ENCODE results near the gene CHD1.
A peak's percentile ranks its signal among the peaks of the same experiment; 100 is the strongest.

Gene CHD1

DNA sequence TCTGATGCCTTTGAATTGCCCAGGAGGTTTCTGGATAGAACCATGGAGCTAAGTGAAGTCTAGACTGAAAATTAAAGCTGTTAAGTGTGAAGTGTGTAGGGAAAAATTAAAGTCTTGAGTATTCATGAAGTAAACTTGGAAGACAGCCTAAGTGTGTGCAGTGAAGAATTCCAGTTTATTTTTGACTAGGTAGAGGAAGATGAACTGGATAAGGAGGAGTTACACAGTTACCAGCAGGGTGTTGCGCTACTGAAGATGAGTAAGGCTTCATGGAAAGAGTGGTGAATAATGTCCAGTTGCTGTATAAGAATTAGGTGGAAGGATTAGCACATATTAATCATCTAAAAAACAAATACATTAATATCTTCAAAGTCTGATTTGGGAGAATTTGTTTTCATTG is 5.7 kb upstream of the CHD1 start:
- DNase-seq = no peak

DNA sequence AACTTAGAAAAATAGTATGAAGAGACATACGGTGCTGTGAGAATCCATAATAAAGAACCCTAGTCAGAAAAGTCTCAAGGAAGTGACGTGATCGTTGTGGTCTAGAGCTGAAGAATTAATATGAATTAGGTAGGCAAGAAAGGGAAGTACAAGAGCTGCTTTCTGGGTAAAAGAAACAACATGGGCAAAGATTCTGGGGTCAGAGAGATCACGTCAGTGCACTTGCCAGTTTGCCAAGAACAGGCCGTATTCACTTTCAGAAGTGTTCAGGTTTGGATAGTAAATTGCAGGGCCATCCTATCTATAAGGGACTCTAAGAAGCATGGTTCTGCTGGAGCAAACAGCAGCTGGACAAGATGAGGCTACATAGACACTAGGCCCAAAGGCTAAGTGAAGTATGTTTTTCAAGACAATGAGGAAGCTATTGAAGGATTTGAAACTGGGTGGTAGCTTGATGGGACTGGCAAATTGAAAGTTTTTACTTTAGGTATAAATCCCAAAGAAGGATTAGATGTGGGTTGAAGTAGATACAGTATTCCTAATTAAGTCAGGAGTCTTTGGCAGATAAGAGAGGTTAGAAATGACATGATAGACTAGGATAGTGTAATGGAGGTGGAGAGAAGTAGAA is 4.8 kb upstream of the CHD1 start:
- DNase-seq = no peak

DNA sequence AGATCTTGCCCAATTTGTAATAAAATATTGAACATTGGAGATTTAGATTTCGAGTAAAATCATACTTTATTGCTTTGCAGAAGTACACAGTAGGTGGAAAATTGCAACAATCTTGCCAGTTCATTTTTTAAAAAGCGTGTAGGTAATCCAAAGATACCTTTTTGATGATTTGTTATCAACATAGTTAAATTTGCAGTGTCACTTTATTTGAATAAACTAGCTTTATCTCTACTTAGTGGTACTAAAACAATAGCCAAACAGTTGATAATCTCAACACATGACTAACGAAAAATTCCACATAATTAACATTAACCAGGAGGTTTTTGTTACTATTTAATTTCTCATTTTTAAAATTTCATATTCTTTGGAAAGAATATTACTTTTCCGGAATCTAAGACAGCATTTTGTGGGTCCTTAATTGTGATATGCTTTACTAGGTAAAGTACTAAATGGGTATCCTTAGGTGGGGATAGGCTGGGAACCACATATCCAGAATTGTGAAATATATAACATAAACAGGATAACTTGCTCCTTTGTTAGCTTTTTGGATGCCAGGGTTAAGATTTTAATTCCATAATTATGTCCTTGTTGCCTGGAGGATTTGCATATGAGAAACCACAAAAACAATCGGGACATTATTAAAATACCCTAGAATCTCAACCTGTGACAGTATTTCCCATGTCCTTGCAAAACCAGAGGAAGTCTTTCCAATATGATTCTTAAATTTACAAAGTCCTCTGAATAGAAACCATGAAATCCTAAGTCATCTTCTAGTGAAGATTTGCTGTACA is 2.4 kb upstream of the CHD1 start:
- no peak for DNase-seq

GRCh38 chr5:98929710-98930298 is 997 bp upstream of the CHD1 start:
- DNase-seq = no peak

DNA sequence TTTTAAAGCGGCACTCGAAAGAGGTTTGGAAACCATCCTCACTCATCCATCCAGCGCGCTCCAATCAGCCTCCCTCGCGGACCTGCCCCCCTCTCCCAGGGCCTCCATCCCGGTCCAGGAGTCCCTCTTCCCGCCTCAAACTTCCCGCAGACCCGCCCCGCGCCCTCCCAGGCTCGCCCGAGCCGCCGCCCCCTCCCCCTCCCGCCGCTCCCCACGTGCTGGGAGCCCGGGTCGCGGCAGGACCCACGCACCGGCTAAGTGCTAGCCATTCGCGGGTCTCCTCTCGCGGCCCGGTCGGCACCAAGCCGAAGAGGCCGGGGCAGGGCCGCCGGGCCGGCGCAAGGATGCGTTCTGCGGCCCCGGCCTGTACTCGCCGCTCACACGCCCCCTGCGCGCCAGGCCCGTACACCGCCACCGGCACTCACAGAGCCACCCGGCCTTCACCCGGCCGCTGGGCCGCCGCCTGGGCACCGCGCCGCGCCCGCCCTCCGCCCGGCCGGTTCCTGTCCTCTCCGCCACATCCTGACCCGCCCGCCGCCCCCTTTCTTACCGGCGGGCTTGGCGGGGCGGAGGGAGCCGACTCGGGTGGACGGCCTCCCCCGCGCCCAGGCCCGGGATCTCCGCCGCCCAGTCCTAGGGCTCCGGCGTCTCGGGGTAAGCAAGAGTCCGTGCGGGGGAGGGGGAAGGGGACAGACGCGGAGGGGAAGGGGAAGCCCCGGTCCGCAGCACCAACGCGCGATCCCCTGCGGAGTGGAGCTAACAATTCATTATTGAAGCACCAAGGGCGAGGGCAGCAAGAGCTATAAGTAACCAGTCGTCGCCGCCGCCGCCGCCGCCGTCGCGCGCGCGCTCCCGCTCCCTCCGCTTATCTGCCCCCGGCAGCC is 576 bp downstream of the CHD1 start:
- DNase-seq = peak; percentile 92

- peak; percentile 67 for DNase-seq
Observed at GRCh38 chr5:98927242-98927988, 1.4 kb downstream of the CHD1 start.

GRCh38 chr5:98923966-98924365 is 4.8 kb downstream of the CHD1 start:
- no peak for DNase-seq

- DNase-seq = no peak
Observed at GRCh38 chr5:98921947-98922505, 6.8 kb downstream of the CHD1 start.

GRCh38 chr5:98917433-98917832 is 11.4 kb downstream of the CHD1 start:
- DNase-seq = no peak

- DNase-seq = no peak
Observed at GRCh38 chr5:98916540-98916939, 12.3 kb downstream of the CHD1 start.

DNA sequence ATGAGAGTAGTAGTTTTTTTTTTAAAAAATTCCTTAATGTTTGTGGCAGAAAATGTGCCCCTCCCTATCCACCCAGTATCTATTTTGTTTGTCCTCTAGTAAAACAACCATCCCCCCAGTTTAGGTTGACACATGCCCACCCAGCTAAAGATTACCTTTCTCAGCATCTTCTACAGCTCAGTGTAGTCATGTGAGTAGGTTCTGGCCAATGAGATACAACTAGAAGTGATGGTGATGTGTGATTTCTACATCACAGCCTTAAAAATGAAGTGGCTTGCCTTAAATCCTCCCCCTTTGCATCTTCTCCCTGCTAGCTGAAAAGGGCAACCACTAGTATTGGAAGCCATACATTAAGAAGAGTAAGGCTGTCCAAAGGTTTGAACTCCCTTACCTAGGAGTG is 14.9 kb downstream of the CHD1 start:
- no peak for DNase-seq

DNA sequence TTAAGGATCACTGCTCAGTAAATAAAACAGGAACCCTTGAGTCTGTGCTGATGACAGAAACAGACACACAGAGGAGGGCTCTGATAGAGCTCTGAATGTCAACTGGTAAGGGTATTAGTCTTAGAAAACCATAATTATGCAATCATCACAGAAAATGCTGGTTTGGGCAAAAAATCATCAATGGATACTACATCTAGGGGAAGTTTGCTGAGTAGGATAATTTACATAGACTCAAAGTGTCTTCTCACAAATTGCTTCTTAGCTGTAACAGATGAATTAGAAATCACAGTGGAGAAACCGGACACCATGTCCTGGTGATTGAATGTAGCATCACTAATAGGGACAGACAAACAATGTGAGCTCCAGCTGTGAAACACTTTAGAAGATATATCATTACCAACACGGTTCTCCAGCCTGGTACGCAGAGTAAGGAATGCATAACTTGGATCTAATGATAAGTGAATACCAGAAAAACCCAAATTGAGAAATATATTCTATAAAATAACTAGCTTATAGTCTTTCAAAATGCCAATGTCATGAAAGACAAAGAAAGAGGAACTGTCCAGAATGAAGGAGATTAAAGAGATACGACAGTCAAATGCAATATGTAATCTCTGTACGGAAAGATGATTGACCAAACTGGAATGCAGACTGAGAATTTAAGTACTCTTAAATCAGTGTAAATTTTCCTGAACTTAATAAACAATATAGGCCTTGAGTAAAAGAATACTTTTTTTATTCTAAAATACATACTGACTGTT is 17.3 kb downstream of the CHD1 start:
- no peak for DNase-seq

DNA sequence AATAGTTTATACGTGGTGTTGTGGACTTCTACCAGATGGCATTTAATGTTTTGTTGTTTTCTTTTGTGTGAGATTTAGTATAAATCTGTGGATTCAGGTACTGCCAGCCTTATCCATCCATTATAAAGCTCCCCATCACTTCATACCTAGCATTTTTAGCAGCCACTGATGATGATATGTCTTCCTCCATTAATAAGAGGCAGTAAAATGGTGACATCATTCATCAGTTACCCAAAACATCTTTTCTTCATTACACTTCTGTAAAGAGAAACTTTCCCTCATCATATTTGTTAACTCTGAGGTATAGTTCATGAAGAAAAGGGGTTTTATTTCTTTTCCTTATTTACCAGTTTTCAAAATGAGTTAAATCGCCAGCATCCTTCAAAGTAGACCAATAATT is 19.4 kb downstream of the CHD1 start:
- DNase-seq = no peak

DNA sequence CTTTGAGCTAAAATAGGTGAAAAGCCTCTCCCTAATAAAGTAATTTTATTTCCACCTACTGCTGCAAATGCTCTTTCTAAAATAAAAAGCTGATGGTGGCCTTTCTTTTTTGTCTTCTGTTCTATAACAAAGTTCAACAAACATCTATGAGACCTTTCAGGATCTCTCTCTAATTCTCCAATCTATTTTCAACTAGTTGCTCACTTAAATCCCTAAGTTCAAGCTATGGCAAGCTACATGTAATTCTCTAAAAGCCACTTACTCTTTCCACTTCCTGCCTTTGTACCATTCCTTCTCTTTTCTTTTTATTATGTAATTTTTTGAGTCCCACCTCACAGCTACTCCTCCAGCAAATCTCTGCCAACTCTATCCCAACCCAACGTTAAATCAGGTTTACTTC is 20.9 kb downstream of the CHD1 start:
- no peak for DNase-seq

DNA sequence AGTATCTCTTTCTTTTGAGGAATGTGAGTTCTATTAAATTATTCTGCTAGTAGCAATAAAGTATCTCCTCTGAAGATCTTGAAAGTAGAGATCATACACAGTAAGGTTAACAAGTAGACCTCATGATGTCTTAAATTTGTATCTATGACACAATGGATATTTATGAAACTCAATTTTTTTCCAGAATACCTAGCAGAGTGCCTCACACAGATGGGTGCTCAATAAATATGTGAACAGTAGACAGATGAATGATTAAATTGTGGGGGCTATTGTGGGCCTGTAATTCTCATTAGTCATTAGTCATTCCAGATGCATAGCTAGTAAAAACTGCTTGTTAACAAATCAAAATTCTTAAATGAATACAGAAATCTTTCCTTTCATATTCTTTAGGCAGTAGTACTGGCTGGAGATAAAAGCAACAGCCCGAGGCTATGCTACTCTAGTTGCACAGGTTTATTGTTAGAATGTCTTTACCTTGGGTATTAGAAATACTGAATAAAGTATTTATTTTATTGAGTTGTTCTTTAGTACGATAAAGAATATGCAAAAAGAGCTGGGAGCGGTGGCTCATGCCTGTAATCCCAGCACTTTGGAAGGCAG is 22.0 kb downstream of the CHD1 start:
- no peak for DNase-seq

DNA sequence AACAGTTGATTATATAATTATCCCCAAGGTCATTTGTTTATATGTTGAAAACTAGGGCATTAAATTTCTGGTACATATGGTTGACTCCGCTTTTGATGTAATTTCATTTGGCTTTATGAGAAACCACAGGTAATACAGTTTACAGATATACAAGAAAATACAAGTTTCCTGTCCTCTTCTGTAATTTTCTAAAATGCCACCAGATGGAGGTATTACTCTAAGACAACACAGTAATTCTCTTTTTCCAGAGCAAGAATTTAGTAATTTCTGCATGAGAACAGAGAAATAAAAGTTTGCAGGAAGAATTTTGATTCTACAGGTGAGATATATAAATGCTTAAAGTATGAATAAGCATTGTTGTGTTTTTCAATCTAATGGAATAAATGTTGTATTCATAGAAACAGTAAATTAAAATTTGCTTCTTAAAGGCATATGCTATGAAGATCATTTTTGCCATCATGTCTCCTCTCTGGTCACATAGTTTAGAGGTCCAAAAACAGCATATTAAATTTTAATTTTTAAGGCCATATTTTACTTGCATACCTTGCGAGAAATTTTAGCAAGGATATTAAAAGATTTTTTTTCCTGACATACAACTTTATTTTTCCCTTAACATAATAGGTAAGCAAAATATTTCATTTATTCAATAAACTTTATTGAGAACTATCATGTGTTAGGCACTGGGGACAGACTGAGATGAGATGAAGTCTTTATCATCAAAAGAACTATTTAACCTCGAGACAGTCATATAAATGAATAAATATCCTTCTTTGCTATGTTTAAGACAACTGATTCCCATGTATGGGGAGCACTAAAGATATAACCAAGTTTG is 22.7 kb downstream of the CHD1 start:
- DNase-seq = no peak

- no peak for DNase-seq
Observed at GRCh38 chr5:98904780-98905179, 24.0 kb downstream of the CHD1 start.

DNA sequence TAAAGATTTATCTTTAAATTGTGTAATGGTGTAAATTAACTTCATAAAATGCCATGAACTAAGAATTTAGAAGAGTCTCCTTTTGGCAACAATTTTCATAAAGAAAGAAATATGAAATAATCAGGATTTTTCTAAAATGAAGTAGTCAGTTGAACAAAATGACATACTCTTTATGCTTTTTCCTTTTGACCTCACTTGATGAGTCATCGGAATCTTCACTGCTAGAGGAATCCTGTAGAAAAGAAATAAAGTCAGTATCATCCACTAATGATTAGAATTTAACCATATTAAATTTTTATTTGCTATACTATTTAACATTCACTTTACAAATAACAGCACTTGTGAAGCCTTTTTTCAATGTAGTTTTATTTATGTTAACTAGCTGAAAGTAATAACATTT is 26.1 kb downstream of the CHD1 start:
- DNase-seq = no peak

- no peak for DNase-seq
Observed at GRCh38 chr5:98899456-98899855, 29.4 kb downstream of the CHD1 start.

DNA sequence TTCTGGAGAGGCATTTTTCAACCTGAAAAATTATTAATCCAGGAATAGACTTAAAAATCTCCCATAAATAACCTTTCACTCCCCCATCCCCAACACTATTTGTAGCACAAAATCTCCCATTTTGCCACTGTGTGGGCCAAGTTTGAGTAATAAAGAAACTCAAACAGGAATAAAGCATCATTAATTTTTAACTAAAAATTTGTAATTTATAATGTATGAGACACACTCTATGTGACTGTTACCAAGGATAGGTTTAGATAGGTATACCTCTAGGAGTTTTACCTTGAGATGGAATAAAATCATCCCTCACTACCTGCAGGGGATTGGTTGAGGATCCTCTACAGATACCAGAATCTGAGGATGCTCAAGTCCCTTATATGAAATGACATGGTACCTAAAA is 30.1 kb downstream of the CHD1 start:
- no peak for DNase-seq

All from right hindlimb (tissue), 1 donor.